Left renal pelvis (tissue), 4 donors: ENCODE results near the gene KCND3. TPM values are rescaled to one million over a fixed set of nuclear protein-coding genes. Genes with fewer than 3 reads are reported as not detected.

Experiments
- DNase-seq, 4 donors: peaks; one replicate each; pipeline ENCODE4 v3.0.0-alpha.2; 2013; ENCODE audit warnings: low read depth in 4 of 4, low spot score in 3 of 4
- polyA plus RNA-seq, 4 donors: library from polyadenylated mRNA; unstranded; fragments of 120-200 nt; gene quantifications; one replicate each; pipeline ENCODE4 v1.2.1, GENCODE V29; 2013; ENCODE audit not compliant: insufficient read length in 4 of 4

KCND3 gene
- polyA plus RNA-seq, 4 donors: 1.4 to 3.5 (median 1.9) TPM

DNA sequence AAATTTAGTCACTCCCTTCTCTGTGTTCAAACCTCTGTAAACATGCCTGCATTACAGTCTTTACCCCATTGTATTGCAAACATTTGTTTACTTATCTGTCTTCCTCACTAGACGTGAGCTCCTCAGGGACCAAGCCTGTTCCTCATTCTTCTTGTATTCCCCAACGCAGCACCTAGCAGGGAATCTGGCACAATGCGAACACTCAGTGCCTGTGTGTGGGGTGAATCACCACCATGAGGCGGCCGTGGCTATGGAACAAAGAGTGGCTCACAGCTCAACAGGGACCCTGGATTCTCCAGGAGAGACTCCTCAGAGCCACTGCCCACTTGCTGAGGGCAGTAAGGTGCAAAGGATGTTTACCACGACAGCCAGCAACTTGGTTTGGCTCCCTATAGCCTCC lies 137.9 kb downstream of the KCND3 start:
- no peak for DNase-seq

DNA sequence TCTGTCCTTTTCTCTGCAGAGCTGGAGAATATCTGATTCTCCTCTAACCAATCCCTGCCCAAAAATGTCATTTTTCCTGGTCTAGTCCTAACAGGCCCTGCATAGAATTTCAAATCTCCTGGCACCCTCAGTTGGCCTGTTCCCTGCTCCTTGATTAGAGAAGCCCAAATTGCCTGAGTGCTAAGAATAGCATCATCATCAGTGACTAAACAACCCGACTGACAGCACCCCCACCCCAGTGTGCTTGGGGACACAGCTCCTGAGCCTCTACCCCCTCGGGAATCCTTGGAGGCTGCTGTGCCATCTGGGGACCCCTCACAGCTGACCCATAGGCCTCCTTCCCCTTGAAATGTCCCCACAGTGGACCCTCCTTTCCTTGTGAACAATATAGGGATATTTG lies 139.4 kb downstream of the KCND3 start:
- no peak for DNase-seq

DNA sequence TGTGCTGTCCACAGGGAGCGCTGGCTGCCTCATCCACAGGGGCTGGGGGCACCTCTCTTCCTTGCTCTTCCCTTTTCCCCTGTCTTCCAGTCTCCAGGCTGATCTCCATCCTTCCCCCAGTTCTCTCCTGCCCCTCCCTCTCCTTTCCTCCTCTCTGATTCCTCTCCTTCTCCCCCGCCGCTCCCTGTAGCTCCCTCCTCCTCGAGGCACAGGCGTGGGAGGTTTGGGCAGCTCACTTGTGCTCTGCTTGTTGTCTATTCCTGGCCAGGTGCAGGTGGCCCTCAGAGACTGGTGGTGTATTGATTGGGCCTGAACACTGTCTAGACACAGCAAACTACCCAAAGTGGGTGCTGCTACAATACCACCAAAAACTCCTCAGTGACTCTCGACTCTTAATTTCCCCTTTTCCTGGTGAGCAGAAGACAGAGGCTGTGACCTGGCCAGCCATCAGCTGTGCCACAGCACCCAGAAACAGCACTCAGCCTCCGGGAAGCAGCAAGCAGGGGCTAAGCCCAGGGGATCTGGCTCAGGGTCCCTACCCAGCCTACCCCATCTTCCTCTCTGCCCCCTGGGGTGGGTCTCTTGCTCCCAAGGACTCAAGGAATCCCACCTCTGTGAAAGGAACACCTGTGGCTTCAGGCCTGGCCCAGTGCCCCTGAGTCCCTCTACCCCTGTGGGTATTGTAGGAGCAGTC lies 140.5 kb downstream of the KCND3 start:
- DNase-seq: no peak

DNA sequence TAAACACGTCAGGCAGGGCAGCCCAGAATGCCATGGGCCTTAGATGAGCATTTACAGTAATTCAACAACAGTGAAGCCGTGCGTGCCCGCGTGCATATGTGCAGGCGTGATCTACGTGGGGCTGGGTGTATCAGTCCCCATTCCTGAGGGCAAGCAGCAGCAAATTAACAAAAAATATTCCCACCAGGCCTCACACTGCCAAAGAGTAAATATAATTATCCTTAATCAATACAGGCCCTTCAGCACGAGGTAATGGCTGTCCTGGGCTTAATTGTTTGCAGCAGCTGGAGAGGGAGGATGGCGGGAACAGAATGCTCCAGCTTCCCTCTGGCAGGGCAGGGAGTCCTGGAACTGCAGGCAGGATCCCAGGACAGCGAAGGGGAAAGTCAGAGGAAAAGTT lies 142.0 kb downstream of the KCND3 start:
- no peak for DNase-seq

DNA sequence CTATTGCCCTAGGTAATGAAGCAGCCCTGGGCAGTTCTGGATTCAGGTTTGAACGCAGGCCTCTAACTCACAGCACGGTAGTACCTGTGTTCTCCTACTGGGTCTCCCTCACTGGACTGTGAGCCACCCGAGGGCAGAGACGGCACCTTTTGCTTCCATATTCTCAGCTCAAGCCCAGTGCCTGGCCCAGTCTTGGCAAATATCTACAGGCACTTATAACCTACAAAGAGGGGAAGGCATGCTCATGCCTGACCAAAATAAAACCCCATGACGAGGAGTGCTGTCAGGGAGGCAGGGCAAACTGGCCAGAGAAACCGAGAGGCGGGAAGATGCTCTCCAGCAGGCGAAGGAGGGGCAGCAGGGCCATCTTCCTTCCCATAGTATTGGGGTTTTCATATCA lies 142.6 kb downstream of the KCND3 start:
- DNase-seq: no peak

DNA sequence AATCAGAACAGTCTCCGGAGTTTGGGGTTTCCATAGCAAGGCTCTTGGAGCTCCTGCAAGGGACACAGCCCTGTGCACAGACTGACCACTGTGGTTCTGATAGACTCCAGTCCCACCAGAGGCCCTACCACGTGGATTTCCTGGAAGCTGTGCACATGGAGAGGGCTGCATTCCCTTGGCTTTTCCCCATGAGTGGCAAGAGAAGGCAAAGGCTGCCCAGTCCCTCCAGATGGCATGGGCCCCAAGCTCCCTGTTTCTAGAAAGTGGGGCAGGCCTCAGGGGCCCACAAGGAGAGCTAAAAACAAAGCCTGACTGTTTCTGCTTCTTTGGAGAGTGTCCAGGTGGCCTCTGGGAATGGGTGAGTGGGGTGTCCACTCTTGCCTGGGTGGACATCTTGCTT lies 146.3 kb downstream of the KCND3 start:
- DNase-seq: no peak

DNA sequence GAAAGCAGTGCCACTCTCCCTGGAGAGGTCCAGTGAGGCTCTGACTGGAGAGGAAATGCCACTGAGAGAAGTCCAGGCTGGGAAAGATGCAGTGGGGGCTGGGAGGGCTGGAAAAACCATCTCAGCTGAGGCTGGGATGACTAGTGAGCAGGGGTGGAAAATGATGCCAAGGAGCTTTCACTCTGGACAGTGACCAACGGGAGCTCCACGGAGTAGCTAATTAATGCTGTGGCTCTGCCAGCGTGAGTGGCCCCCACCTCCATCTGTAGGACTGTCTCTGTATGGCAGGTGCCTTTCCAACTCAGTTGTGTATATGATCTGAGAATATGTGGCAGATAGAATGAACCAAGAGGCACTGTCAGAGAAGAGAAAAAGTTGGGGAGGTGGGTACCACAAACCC lies 147.1 kb downstream of the KCND3 start:
- no peak for DNase-seq

DNA sequence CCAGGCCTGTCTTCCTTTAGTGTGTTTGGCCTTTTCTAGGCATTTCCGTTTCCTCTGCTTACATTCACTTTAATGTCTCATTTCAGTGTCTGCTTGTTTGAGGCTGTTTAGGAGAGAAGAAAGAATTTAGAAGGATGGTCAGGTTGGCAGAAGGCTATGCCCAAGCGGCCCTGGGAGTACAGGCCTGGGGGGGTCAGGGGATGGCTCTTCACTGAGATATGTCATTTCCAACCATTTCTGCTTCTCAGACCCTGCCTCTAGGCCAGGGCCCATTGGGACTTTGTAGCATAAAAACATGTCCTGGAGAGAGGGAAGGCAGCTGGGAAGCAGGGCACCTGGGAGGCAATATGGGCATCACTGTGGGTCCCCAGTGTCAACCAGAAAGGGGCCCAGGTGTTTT lies 147.7 kb downstream of the KCND3 start:
- no peak for DNase-seq

DNA sequence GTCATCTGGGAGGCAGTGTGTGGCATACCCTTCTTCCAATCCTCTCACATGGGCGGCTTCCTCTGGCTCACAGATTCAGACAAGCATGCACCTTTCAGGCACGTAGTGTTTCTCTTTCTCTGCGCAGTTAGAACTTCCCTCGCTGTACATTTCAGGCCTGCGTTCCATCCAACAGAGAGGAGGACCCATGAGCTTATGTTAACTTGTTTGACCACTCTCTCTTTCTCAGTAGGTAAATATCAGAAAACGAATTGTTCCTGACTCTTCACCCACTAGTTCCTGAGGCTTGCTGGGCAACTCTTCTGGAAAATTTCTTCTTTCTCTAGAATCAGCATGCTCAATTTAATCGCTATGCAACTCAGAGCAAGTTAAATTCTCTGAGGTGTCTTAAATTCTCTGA lies 148.3 kb downstream of the KCND3 start:
- DNase-seq: no peak

DNA sequence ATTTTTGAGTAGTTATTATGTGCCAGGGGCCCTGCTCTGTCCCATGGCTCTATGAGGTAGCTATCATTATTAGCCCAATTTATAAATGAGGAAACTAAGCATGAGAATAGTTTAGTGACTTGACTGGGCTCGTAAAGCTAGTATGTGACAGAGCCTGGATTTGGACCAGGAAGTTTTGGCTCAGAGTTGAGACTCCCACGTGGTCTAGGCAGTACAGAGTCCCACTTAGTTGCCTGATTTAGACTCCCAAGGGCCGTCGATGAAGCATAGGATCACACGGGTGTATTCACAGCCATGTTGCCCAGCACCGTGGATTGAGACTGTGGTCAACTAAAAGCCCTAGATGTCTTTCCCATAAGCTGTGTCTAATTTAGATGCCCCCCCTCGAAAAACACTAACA lies 152.1 kb downstream of the KCND3 start:
- no peak for DNase-seq

DNA sequence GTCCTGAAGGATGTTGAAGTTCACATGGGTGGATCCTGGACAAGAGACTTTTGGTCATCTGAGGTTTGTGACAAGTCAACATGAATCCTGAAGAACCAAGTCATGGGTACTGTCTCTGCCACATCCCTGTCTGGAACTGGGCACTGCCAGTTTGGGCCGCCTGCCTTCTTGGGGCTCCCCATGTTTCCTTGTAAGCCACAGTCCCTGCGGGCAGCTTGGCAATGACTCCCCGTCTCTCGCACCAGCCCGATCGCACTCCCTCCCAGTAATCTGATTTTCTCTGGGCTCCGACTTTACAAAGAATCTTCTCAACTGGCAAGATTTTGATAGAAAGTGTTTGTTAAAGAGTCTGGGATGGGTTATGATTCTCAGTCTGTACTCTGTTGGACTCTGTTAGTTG lies 153.4 kb downstream of the KCND3 start:
- no peak for DNase-seq

DNA sequence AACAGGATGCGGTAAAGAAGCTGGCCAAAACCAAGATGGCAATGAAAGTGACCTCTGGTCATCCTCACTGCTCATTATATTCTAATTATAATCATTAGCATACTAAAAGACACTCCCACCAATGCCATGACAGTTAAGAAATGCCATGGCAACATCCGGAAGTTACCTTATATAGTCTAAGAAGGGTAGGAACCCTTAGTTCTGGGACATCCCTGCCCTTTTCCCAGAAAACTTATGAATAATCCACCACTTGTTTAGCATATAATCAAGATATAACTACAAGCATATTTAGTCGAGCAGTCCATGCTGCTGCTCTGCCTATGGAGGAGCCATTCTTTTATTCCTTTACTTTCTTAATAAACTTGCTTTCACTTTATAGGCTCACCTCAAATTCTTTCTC lies 154.0 kb downstream of the KCND3 start:
- no peak for DNase-seq

DNA sequence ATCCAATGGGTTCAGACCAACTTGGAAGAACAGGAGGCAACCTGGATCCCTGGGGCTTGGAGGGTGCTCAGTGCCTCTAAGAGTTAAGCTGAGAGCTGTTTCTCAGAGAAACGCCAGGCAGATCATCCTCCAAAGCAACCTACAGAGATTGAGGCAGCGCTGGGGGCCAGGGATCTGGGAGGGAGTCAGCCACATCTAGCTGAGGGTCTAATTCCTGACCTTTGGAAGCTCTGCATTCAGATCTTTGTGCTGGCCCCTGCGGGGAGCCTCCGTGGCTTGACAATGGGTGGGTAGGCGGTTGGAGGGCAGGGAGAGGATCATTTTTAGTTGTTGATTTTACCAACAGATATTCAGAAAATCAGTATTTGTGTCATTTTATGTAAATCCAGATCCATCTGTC lies 154.5 kb downstream of the KCND3 start:
- no peak for DNase-seq

DNA sequence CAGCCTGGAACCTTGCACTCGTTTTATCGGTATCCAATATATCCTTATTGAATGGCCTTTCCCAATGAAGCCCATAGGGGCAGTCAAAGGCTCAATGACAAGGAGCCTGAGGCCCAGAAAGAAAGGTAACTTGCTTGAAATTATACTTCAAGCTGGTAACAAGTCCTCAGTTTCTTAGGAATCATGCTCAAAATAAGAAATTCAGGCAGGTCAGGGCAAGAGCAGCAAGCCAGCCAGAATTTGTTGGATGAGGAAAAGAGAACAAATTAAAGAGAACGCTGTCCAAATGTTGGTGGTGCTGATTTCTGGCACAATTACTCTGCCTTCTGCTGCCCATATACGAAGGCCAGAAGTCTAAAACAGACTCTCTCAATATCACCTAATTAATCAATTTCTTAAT lies 156.1 kb downstream of the KCND3 start:
- DNase-seq: peak in 2 of 4 donors; percentile 12 to 17

DNA sequence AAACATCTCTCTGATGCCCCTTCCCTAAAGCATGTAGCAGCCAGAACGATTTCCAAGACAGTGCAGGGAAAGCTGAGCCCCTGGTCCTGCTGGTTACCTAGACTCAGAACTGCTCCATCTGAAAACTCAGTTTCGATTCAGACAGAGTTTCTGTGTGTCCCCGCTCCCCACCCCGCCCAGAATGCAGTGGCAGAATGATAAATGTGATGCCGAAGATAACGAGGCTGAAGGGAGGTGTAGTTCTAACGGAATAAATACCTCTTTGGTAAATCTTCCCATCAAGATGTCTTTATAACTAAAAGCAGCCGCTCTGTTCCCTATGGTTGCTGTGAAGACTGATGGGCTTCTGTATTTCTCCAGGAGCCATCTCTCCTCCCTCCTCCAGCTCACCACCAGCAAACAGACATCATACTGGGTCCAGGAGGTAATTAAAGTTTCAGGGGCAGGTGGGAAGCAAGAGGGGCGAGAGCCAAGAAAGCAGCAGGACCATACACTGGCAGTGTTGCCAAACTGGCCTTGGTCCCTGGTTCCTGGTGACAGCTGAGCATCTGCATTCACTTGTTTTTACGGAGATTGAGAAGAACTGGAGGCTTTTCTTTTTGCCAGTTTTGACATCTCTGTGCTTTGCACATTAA lies 156.8 kb downstream of the KCND3 start:
- no peak for DNase-seq

DNA sequence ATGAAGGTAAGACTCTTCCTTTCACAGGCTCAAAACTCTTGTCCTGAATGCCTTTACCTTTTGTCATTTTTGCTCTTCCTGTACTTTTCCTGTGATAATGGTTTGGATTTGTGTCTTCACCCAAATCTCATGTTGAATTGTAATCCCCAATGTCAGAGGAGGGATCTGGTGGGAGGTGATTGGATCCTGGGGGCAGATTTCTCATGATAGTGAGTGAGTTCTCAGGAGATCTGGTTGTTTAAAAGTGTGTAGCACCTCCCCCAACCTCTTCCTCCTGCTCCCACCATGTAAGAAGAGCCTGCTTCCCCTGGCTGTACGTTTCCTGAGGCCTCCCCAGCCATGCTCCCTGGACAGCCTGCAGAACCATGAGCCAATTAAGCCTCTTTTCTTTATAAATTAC lies 158.3 kb downstream of the KCND3 start:
- no peak for DNase-seq

DNA sequence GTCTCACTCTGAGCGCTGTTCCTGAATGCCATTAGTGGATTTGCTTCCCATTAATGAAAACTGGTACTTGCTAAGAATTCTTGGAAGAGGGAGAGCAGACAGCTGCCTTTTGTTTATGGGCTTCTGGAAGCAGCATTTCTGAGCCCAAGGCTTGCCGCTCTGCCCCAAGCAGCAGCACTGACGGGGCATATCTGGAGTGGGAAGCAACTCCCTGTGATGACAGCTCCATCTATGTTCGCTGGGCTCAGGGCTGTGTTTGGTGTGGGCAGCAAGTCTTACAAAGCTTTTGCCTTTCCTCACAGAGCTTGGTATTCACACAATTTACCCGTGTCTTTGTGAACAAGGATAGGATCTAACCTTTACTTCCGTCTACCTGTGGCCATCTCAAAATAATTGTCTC lies 161.5 kb downstream of the KCND3 start:
- no peak for DNase-seq

DNA sequence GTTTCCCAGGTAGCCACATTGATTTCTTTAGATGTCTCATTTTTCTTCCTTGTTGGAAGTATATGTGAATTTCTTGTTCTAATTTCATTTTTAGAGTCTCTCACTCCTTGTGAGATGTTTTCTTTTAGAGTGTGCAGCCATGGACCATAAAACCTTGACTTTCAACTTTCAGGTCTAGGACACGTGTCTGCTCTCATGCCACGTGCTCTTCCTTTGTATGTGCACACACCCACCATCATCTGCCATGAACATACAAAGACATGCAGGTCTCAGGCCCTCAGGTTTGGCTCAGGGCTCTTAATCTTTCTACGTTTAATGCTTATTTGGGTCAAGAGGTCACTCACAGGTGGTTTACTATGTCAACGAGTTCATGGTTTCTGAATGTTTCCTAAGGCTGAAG lies 163.2 kb downstream of the KCND3 start:
- no peak for DNase-seq

DNA sequence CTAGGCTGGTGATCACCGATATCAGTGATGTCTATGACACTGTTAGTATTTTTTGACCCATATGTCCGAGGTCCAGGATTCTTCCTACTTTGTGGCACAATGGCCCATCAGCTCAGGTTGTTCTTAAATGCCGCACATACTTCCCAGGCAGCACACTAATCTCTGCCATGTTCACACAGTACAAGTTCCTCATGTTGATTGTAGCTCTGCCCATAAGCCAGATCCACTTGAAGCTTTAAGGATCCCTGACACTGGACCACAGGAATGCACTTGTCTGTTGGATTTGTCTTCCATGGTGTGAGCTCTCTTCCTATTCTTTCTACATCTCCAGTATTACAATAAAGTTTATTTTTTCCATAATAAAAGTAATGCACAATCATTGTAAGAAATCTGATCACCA lies 164.3 kb downstream of the KCND3 start:
- DNase-seq: no peak

DNA sequence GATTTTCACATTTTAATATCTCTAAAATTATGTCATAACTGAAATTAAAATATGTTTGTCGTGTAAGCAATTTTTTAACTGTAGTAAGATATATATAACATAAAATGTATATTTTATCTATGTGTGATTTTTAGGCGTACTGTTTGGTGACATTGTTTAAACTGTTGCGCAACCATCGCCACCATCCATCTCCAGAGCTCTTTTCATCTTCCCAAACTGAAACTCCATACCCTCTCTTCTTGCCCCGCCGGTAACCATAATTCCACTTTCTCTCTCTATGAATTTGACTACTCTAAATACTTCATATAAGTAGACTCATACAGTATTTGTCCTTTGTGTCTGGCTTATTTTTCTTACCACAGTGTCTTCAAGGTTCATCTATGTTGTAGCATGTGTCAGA lies 167.3 kb downstream of the KCND3 start:
- DNase-seq: no peak

DNA sequence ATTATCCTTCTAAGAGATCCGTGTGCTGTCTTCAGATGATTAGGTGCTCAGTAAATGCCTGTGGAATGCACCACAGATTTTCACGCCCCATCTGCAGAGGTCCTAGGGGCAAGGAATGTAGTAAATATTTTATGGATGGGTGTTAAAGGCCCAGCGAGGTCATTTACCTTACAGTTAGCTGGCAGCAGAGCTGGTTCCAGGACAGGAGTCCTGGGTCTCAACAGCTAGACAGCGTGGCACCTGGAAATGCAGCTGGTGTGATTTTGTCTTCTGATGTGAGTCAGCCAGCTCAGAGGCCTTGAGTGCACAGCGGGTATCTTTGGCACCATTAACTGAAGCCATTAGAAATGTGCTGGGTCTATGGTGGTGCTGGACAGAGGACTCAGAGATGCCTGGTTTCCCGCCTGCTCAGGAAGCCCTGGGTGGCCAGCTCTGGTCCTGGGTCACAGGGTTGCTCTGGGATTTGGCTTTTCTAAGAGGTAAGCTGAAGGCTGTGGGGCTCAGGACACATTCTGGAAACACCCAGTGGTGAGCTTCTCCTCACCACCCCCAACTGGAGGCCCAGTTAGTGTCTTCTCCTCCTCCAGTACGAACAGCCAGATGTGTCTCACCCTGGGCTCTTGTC lies 168.2 kb downstream of the KCND3 start:
- DNase-seq: no peak

DNA sequence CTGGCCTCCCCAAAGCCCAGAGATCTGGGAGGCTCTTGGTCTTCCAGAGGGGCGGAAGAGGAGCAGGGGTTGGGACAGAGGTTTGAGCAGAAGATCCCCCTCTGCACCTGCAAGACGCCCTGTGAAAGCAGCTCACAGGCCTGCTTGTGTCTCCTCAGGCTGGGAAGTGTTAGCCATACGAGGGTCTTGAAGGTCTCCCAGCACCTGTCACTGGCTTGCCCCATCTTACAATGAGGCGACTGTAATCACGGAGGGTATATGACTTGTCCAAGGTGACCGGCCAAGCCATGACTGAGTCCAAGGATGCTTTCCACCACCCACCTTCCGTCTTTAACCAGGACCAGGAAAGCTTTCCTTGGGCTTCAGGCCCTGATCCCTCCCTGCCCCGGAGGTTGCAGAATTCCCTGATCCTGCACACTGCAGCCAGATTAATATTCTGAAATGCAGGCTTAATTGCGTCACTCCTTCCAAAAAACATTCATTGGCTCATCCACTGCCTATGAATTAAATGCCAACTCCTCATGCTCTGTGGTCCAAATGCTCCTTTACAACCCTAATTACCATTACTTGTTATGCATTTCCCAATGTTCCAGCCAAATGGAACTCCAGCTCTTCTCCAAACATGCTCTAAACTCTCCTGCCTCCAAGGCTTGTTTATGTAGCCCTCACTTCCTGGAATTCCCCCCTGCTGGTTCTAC lies 169.8 kb downstream of the KCND3 start:
- no peak for DNase-seq
